ENCODE results near the gene GDPD2.

Gene GDPD2

DNA sequence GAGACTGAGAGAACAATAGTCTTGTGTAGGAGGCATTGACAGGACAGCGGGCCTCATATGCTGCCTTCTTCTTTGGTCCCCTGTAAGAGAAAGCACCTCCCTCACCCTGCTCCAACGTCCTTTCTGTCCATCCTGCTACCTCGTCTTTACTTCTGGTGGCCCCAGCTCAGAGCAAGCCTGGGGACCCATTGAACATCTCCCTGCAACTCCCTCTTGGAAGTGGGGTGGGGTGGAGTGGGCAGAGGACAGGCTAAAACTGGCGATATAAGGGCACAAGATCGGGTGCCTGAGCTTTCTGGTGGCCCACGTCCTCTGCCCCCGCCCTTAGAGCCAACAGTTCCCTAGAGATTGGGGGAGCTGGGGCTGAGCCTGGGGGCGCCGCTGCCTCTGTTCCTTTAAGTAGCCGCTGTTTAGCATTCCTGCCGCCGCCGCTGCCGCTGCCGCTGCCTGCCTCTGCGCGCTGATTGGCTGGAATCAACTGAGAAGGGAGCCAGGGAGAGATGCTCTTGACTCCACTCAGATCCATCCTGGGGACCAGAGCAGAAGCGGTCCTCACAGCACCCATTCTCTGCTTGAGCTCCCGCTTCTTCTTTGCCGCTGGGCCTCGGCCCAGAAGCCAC lies 21.3 kb downstream of the GDPD2 start, which contains the start of gene DLG3:
Gene DLG3 (plus strand): TSS at position 510 of the 620 bp plus-strand sequence. CDS start 367 bp downstream, outside the sequence.
- H3K36me3 ChIP-seq (ENCODE audit: low read depth): no peaks in the 10 kb centered on the region
- H3K9me3 ChIP-seq (ENCODE audit: severe bottlenecking): no peaks in the 10 kb centered on the region
- DNase-seq (ENCODE audit: low spot score): no peak
- H3K27me3 ChIP-seq (ENCODE audit: insufficient read depth, poor library complexity, severe bottlenecking): peaks cover 5% of the 10 kb centered on the region
- no peaks in the 10 kb centered on the region for H3K4me1 ChIP-seq (ENCODE audit: insufficient read depth, poor library complexity, severe bottlenecking)
- ATAC-seq (ENCODE audit: low read depth): peak; percentile 85
- peak within 1 kb of the TSS; percentile 22 for H3K4me3 ChIP-seq (ENCODE audit: severe bottlenecking)
- TF ChIP-seq, protein P1, sequence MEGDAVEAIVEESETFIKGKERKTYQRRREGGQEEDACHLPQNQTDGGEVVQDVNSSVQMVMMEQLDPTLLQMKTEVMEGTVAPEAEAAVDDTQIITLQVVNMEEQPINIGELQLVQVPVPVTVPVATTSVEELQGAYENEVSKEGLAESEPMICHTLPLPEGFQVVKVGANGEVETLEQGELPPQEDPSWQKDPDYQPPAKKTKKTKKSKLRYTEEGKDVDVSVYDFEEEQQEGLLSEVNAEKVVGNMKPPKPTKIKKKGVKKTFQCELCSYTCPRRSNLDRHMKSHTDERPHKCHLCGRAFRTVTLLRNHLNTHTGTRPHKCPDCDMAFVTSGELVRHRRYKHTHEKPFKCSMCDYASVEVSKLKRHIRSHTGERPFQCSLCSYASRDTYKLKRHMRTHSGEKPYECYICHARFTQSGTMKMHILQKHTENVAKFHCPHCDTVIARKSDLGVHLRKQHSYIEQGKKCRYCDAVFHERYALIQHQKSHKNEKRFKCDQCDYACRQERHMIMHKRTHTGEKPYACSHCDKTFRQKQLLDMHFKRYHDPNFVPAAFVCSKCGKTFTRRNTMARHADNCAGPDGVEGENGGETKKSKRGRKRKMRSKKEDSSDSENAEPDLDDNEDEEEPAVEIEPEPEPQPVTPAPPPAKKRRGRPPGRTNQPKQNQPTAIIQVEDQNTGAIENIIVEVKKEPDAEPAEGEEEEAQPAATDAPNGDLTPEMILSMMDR (IDR thresholded peaks at IDR 0.05; ENCODE audit: poor library complexity, severe bottlenecking): no peak
- H3K27ac ChIP-seq (ENCODE audit: poor library complexity, severe bottlenecking): no peak within 1 kb of the TSS

DNA sequence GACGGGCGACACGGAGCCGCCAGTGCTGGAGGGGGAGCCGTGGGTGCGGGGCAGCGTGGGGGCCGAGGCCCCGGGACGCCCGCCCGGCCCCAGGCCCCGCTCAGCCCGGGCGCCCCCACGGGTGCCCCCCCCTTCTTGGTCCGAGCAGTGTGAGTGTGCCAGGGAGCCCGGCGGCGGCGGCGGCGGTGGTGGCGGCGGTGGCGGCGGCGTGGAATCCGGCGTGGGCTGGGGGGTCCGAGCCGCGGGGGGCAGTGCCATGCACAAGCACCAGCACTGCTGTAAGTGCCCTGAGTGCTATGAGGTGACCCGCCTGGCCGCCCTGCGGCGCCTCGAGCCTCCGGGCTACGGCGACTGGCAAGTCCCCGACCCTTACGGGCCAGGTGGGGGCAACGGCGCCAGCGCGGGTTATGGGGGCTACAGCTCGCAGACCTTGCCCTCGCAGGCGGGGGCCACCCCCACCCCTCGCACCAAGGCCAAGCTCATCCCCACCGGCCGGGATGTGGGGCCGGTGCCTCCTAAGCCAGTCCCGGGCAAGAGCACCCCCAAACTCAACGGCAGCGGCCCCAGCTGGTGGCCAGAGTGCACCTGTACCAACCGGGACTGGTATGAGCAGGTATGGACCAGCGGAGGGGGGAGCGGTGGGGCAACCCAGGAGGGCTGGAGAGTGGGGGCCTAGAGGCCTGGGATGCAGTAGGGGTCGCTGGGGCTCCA lies 22.0 kb downstream of the GDPD2 start:
- Histone ChIP-seq H3K27ac (ENCODE audit: poor library complexity, severe bottlenecking) (no peak overlapping the region), H3K4me1 (ENCODE audit: insufficient read depth, poor library complexity, severe bottlenecking) (no peaks in the 10 kb centered on the region), H3K9me3 (ENCODE audit: severe bottlenecking) (no peaks in the 10 kb centered on the region), H3K36me3 (ENCODE audit: low read depth) (no peaks in the 10 kb centered on the region), H3K27me3 (ENCODE audit: insufficient read depth, poor library complexity, severe bottlenecking) (peaks cover 5% of the 10 kb centered on the region), H3K4me3 (ENCODE audit: severe bottlenecking) (peak overlapping the region; percentile 22)
- TF ChIP-seq, protein P1 (IDR thresholded peaks at IDR 0.05; ENCODE audit: poor library complexity, severe bottlenecking): no peak
- ATAC-seq (ENCODE audit: low read depth) (no peak), DNase-seq (ENCODE audit: low spot score) (no peak)

DNA sequence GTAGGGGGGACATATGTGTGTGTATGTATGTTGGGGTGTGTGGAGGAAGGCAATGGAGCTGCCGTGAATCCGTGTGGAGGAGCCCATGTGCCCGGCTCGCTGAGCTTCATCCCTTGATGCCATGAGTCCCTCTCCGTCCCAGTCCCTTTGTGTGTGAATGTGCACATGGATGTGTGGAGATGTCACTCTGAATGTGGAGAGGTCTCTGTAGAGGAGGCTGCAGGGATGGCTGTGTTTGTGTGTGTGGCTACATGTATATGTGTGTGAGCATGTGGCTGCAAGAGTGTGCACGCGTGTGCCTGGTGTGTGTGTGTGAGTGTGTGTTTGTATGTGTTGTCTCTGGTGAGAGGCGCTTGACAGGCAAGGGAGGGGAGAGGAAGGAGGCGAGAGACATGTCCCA lies 22.8 kb downstream of the GDPD2 start:
- H3K4me3 ChIP-seq (ENCODE audit: severe bottlenecking): no peak overlapping the region
- no peaks in the 10 kb centered on the region for H3K36me3 ChIP-seq (ENCODE audit: low read depth)
- H3K27me3 ChIP-seq (ENCODE audit: insufficient read depth, poor library complexity, severe bottlenecking): peaks cover 5% of the 10 kb centered on the region
- no peak overlapping the region for H3K27ac ChIP-seq (ENCODE audit: poor library complexity, severe bottlenecking)
- TF ChIP-seq, protein P1 (IDR thresholded peaks at IDR 0.05; ENCODE audit: poor library complexity, severe bottlenecking): no peak
- no peak for ATAC-seq (ENCODE audit: low read depth)
- H3K9me3 ChIP-seq (ENCODE audit: severe bottlenecking): no peaks in the 10 kb centered on the region
- H3K4me1 ChIP-seq (ENCODE audit: insufficient read depth, poor library complexity, severe bottlenecking): no peaks in the 10 kb centered on the region
- no peak for DNase-seq (ENCODE audit: low spot score)

DNA sequence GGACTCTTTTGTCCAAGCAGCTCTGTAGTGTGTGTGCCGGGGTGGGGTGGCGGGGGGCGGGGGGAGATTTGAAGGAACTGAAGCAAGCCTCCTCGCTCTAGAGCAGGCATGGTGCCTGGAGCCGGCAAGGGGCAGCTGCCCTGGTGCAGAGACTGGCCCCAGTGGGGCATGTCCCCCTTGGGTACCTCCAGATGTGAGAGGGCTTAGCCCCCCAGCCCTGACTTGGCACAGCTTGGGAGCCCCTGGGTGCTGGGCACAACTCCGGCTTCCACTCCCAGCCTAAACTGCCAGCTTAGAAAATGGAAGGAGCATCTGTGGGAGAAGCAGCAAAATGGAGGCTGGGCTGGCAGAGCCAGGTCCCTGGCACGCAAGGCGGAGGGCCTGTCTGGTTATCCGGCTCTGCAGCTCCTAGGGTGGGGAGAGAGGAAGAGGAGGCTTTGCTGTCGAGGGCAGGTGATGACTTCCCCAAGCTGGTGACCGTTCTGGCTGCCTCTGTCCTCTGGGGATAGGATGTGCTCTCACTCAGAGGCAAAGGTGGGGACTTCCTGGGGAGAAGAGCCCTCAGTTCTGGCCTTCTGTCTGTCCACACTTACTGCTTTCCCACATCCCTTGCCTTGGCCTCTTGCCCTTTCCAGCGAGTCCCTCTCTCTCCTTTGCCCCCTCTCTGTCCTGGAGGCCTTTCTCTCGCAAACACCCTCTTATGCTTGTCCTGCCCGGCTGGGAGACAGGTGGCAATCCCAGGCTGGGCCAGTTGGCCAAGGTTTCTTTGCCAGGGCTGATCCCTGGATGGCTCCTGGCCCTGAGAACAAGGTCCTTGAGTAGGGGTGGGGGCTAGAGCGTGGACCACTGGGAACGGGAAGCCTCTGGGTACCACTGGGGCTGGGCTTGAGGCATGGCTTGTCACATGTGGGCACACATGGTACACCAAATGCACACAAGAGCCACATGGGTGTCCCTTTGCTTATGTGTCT lies 23.6 kb downstream of the GDPD2 start:
- DNase-seq (ENCODE audit: low spot score) (no peak), ATAC-seq (ENCODE audit: low read depth) (no peak)

More for the DNA sequence above, 23.6 kb downstream of the GDPD2 start:
- Histone ChIP-seq H3K9me3 (ENCODE audit: severe bottlenecking) (no peaks in the 10 kb centered on the region), H3K36me3 (ENCODE audit: low read depth) (no peaks in the 10 kb centered on the region), H3K4me3 (ENCODE audit: severe bottlenecking) (no peak overlapping the region), H3K27ac (ENCODE audit: poor library complexity, severe bottlenecking) (no peak overlapping the region), H3K27me3 (ENCODE audit: insufficient read depth, poor library complexity, severe bottlenecking) (peaks cover 5% of the 10 kb centered on the region), H3K4me1 (ENCODE audit: insufficient read depth, poor library complexity, severe bottlenecking) (no peaks in the 10 kb centered on the region)
- TF ChIP-seq, protein P1 (IDR thresholded peaks at IDR 0.05; ENCODE audit: poor library complexity, severe bottlenecking): no peak

Data from RWPE2 (cell line).